Heart right ventricle (tissue), 16 donors: ENCODE data around the gene PRICKLE4. TPM values are rescaled to one million over a fixed set of nuclear protein-coding genes. Genes with fewer than 3 reads are reported as not detected.

Experiments
- ATAC-seq, 8 donors: fragments of 200-7000 bp; cut with Tn5 transposase; one replicate each; pipeline ENCODE4 v1.9.1; 2020; ENCODE audit warnings: mild to moderate bottlenecking in 8 of 8, moderate library complexity in 8 of 8, moderate number of reproducible peaks in 1 of 8
- DNase-seq, 2 donors: peaks; one replicate each; pipeline ENCODE4 v3.0.0-alpha.2; 2020
- H3K27ac ChIP-seq, 10 donors: fragments of 200-600 bp; sonication (generic) in 2 of 10; one replicate each; pipeline versions ENCODE4 v1.5.0 to v1.8.0; 2020 to 2022; ENCODE audit warnings: mild to moderate bottlenecking in 3 of 10
- H3K27me3 ChIP-seq, 7 donors: fragments of 200-600 bp; one replicate each; pipeline ENCODE4 v1.8.0; 2021 to 2022; ENCODE audit warnings: mild to moderate bottlenecking in 2 of 7
- H3K36me3 ChIP-seq, 9 donors: fragments of 200-600 bp; sonication (generic) in 1 of 9; one replicate each; pipeline versions ENCODE4 v1.5.0 to v1.8.0; 2020 to 2022; ENCODE audit warnings: mild to moderate bottlenecking in 2 of 9
- H3K4me1 ChIP-seq, 9 donors: fragments of 200-600 bp; sonication (generic) in 1 of 9; one replicate each; pipeline versions ENCODE4 v1.5.0 to v1.8.0; 2020 to 2022; ENCODE audit warnings: mild to moderate bottlenecking in 4 of 9
- H3K4me3 ChIP-seq, 10 donors: fragments of 200-600 bp; sonication (generic) in 2 of 10; one replicate each; pipeline versions ENCODE4 v1.5.0 to v1.8.0; 2020 to 2022; ENCODE audit warnings: mild to moderate bottlenecking in 7 of 10, moderate library complexity in 2 of 10
- H3K9me3 ChIP-seq, 11 donors: fragments of 200-600 bp in 10 of 11; sonication (generic) in 2 of 11; one replicate each; pipeline versions ENCODE4 v1.5.0 to v1.8.0; 2013 to 2022; ENCODE audit warnings: mild to moderate bottlenecking in 2 of 11, control low read depth in 1 of 11, moderate library complexity in 1 of 11
- WGBS, 2 donors: extraction: QIAGEN DNeasy Blood & Tissue Kit; methylation state at CpG; one replicate each; pipeline ENCODE4 v1.1.7; 2013; ENCODE audit warnings: inconsistent platforms in 1 of 2; 5-methylcytosine and 5-hydroxymethylcytosine counted together
- intact Hi-C, 10 donors: fragments of 100-400 bp; cut with DNase I; formaldehyde crosslinking; loops; one replicate each; pipeline versions ENCODE4 v1.11.1 to v1.14.2; 2022
- polyA plus RNA-seq, 2 donors: library from polyadenylated mRNA; stranded (reverse); fragments of 200-250 nt; gene quantifications; one replicate each; pipeline ENCODE4 v1.2.3, GENCODE V29; 2013
- total RNA-seq, 10 donors: library from RNA; stranded (reverse); fragmentation: NEBNext Ultra II Directional in 3 of 10; extraction: Animal tissue kit (Norgen Biotek cat#: 25700) in 3 of 10; gene quantifications; one replicate each; pipeline versions ENCODE4 v1.2.1 to v1.2.4, GENCODE V29; 2021 to 2023
- TF ChIP-seq, protein P1 (sequence below), 9 donors: fragments of 200-600 bp; sonication (generic) in 2 of 9; IDR thresholded peaks; one replicate each; pipeline versions ENCODE4 v1.5.0 to v1.8.0; 2021 to 2022; ENCODE audit warnings: antibody characterized with exemption in 9 of 9, mild to moderate bottlenecking in 5 of 9, moderate library complexity in 1 of 9
- donor health status: Arrhythmogenic right ventricular cardiomyopathy.
- donor health status: ischemic (EF 13 %, LVEDD 7.1; RV severe dilation, severe dysfunction).
- donor health status: healthy with polysubstance abuse.
- donor health status: DM: no; HTN: yes; CAD: no.
- donor health status: DM: no; HTN: no; CAD: no.
- donor health status: ischemic (EF 25% LVEDD 6.9; RV normal size, moderate dysfunction).
- donor health status: ischemic (EF 25% LVEDD 5.7; RV mildly dilated, moderate dysfunction).
- donor health status: healthy.
- donor health status: DM: yes; HTN: yes; CAD: no.
- donor health status: Ischemic cardiomyopathy.
- donor health status: ischemic (EF 35%, LVEDD 5.7; RV mildly dilated, moderate dysfunction).
- donor health status: nonischemic (EF 11% LVEDD 7.7; RV severe dilation, severe dysfunction).
- donor health status: DM: yes; HTN: yes; CAD: no.
- donor health status: PGD.
- donor health status: ischemic (EF 29% LVEDD 5.4; RV normal size, mild dysfunction).
- donor health status: nonischemic (EF 23%, LVEDD 6.1; RV moderate dilation, normal function).

PRICKLE4 gene
- total and polyA plus RNA-seq, 12 donors, result 0.38 to 6.1 (median 1.9) TPM

DNA sequence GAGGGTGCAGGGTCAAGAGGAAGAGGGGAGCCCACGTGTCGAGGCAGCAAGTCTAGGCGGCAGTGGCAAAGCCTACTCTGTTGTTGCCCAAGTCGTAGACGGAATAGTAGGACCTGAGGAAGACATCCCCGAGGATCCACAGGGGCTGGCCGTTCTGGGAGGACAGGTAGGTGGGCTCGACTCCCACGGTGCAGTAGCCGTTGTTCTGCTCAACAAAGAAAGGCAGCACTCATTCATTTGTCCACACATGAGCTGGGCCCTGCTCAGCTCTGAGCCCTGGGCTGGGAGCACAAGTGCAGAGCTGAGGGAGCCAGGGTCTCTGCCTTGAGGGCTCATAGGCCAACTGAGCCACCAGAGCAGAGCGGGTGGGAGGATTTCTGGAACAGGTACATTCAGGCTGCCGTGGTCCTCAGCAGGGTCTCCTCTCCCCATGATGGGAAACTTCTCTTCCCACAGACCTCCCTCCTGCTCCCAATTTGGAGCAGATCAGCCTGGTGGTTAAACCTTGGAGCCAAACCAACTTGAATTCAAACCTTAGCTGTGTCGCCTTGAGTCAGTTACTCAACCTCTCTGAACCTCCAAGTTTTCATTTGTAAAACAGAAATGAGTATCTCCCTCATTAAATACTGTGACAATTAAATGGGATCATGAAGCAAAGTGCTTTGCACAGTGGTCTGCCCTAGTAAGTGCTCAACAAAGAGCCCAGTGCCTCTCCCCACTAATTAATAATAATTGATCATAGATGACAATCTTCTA, 43.6 kb upstream of the PRICKLE4 start:
- Histone ChIP-seq H3K4me1 (peaks cover 11 to 28% (median 24%) of the 10 kb centered on the region in 9 donors), H3K36me3 (no peaks in the 10 kb centered on the region), H3K27ac (no peak overlapping the region), H3K27me3 (no peaks in the 10 kb centered on the region), H3K4me3 (no peak overlapping the region), H3K9me3 (no peaks in the 10 kb centered on the region)
- DNase-seq (no peak), ATAC-seq (no peak)
- TF ChIP-seq, protein P1, sequence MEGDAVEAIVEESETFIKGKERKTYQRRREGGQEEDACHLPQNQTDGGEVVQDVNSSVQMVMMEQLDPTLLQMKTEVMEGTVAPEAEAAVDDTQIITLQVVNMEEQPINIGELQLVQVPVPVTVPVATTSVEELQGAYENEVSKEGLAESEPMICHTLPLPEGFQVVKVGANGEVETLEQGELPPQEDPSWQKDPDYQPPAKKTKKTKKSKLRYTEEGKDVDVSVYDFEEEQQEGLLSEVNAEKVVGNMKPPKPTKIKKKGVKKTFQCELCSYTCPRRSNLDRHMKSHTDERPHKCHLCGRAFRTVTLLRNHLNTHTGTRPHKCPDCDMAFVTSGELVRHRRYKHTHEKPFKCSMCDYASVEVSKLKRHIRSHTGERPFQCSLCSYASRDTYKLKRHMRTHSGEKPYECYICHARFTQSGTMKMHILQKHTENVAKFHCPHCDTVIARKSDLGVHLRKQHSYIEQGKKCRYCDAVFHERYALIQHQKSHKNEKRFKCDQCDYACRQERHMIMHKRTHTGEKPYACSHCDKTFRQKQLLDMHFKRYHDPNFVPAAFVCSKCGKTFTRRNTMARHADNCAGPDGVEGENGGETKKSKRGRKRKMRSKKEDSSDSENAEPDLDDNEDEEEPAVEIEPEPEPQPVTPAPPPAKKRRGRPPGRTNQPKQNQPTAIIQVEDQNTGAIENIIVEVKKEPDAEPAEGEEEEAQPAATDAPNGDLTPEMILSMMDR (IDR thresholded peaks at IDR 0.05), result no peak
- intact Hi-C loops, result loop anchor here in 4 of 10 donors (5.0 kb wide), 2 partner anchors 40 to 45 kb away; partner anchors contain the start of genes FRS3 (in 3 of the 4) and PRICKLE4 (in 1 of the 4)
- 82 to 85% methylated on average over 13 of the region's 13 CpGs for WGBS, 2 donors

DNA sequence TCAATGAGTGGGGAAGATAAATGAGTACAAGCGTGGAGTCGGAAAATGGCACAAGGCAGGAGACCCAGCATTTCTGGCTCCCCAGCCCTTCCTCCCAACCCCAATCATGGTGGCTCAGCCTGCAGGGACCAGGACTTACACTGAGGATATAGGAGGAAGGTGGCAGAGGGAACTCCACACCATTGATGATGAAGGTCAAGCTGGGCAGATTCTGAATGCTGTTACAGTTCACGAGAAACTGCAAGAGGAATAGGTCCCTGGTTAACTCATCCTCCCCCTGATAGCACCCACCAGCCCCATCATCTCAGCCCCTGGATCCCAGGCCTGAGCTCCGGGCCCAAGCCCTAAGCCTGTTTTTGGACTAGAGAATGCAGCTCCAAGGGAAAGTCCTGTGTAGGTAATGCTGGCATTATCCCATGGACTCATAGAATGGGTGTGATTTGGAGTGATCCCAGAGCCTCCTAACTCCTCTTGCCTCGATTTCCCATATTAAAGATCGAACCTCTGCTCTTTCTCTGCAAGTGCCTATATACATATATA, 42.9 kb upstream of the PRICKLE4 start:
- no peaks in the 10 kb centered on the region for H3K9me3 ChIP-seq
- peaks cover 9 to 22% (median 18%) of the 10 kb centered on the region in 9 donors for H3K4me1 ChIP-seq
- ATAC-seq (no peak), DNase-seq (no peak)
- TF ChIP-seq, protein P1 (IDR thresholded peaks at IDR 0.05), result no peak
- H3K4me3 ChIP-seq, result no peak overlapping the region
- H3K27ac ChIP-seq, result no peak overlapping the region
- no peaks in the 10 kb centered on the region for H3K36me3 ChIP-seq
- 91 to 92% methylated on average over 6 of the region's 6 CpGs for WGBS, 2 donors
- H3K27me3 ChIP-seq, result no peaks in the 10 kb centered on the region
- intact Hi-C loops, result loop anchor here in 4 of 10 donors (5.0 kb wide), 2 partner anchors 40 to 45 kb away; partner anchors contain the start of genes FRS3 (in 3 of the 4) and PRICKLE4 (in 1 of the 4)

DNA sequence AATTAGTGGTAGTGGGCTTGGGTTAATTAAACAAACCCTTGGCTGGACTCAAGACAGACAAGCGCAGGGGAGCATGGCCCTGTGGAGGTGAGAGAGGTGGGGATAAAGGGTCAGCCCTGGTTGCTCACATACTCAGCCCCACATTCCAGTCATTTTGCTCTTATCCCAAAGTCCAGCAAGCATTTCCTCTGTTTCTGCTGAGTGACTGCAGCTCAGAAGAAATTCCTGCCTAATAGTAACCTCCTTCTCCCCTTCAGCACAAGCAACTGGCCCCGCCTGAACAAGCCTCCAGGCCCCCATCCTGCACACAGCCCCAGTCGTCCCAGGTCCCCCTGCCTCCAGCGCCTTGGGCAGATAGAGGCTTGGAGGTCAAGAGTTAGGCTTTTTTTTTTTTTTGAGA, 41.5 kb upstream of the PRICKLE4 start:
- peaks cover 0 to 9% (median 6%) of the 10 kb centered on the region in 9 donors for H3K4me1 ChIP-seq
- no peak for ATAC-seq
- intact Hi-C loops, result loop anchor here in 4 of 10 donors (5.0 kb wide), 2 partner anchors 38 to 43 kb away; partner anchors contain the start of genes FRS3 (in 3 of the 4) and PRICKLE4 (in 1 of the 4)
- H3K4me3 ChIP-seq, result no peak overlapping the region
- no peak for DNase-seq
- no peak overlapping the region for H3K27ac ChIP-seq
- H3K36me3 ChIP-seq, result no peaks in the 10 kb centered on the region
- WGBS, 2 donors, result 66 to 75% methylated on average over 4 of the region's 4 CpGs
- TF ChIP-seq, protein P1 (IDR thresholded peaks at IDR 0.05), result no peak
- no peaks in the 10 kb centered on the region for H3K9me3 ChIP-seq
- no peaks in the 10 kb centered on the region for H3K27me3 ChIP-seq

DNA sequence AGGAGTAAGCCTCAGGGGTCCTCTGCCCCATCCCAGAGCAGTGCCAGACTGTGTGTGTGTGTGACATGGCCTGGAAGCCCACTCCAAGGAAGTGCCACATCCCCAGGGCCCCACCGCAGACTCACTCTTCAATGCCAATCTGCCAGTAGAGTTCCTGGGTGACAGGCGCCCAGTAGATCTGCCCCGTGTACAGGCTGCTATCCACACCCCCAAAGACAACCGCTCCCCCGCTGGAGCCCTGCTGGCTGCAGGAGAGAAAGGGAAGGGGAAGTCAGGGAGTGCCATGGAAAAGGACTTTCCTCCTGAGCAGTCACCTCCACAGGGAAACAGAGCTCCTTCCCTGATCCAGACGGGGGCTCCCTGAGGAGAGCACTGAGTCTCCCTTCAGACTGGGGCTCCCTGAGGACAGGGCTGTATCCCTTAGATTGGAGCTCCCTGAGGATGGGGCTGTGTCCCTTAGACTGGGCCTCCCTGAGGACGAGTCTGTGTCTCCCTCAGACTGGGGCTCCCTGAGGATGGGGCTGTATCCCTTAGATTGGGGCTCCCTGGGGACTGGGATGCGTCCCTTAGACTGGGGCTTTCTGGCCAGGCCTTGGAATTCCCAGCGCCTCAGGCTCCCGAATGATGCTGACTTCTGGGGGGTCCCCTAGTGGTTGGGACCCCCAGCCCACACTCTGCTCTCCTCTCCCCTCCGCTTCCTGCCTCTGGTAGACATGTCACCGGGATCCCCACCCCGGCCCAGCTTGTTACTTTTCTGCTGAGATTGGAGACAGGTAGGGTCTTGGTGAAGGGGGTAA, 40.0 kb upstream of the PRICKLE4 start:
- no peaks in the 10 kb centered on the region for H3K36me3 ChIP-seq
- TF ChIP-seq, protein P1 (IDR thresholded peaks at IDR 0.05), result no peak
- 83 to 86% methylated on average over 13 of the region's 13 CpGs for WGBS, 2 donors
- no peak overlapping the region for H3K27ac ChIP-seq
- H3K9me3 ChIP-seq, result no peaks in the 10 kb centered on the region
- H3K4me3 ChIP-seq, result no peak overlapping the region
- no peaks in the 10 kb centered on the region for H3K27me3 ChIP-seq
- DNase-seq, result no peak
- intact Hi-C loops, result no loop called here
- peaks cover 0 to 8% (median 5%) of the 10 kb centered on the region in 9 donors for H3K4me1 ChIP-seq
- no peak for ATAC-seq
